Left ventricle myocardium inferior (tissue), 1 donor: ENCODE data around the gene TRIM31. TPM values are rescaled to one million over a fixed set of nuclear protein-coding genes. Genes with fewer than 3 reads are reported as not detected.
"Not testable (repeated sequence)": the region's sequence is repeated elsewhere in the genome, so short reads cannot be mapped to it uniquely, and the experiment has no call there.

Source experiments
- DNase-seq: peaks from one replicate; pipeline ENCODE4 v3.0.0-alpha.2; 2020
- H3K27ac ChIP-seq: fragments of 200-600 bp; replicated peaks from 2 replicates; pipeline ENCODE4 v1.8.0; 2021
- H3K27me3 ChIP-seq: fragments of 200-600 bp; 2 replicates; pipeline ENCODE4 v1.8.0; 2021; ENCODE audit warnings: low read depth
- H3K36me3 ChIP-seq: fragments of 200-600 bp; 2 replicates; pipeline ENCODE4 v1.8.0; 2021
- H3K4me1 ChIP-seq: fragments of 200-600 bp; 2 replicates; pipeline ENCODE4 v1.8.0; 2021
- H3K4me3 ChIP-seq: fragments of 200-600 bp; 2 replicates; pipeline ENCODE4 v1.8.0; 2021; ENCODE audit warnings: mild to moderate bottlenecking, moderate library complexity
- H3K9me3 ChIP-seq: fragments of 200-600 bp; replicated peaks from 2 replicates; pipeline ENCODE4 v1.8.0; 2021
- CTCF ChIP-seq: fragments of 200-600 bp; IDR thresholded peaks from 2 replicates; pipeline ENCODE4 v1.8.0; 2021; ENCODE audit warnings: antibody characterized with exemption, mild to moderate bottlenecking, borderline replicate concordance
- intact Hi-C: fragments of 100-400 bp; cut with micrococcal nuclease; formaldehyde crosslinking; loops from one replicate; pipeline ENCODE4 v1.11.0; 2022
- total RNA-seq: library from RNA; stranded (reverse); fragmentation: NEBNext Ultra II Directional; extraction: Animal tissue kit (Norgen Biotek cat#: 25700); gene quantifications from one replicate; pipeline ENCODE4 v1.2.1, GENCODE V29; 2021
- donor health status: DM: no; HTN: yes; CAD: no; lungs with severe emphysema.

Gene TRIM31
- total RNA-seq, 1 donor from 2014 or later, result not detected

GRCh38 chr6:30145818-30146217, 32.9 kb upstream of the TRIM31 start:
- H3K9me3 ChIP-seq, result no peaks in the 10 kb centered on the region
- no peak for TF ChIP-seq CTCF
- H3K4me3 ChIP-seq, result no peak overlapping the region
- DNase-seq, result no peak
- H3K27ac ChIP-seq, result no peak overlapping the region
- peaks cover 85% of the 10 kb centered on the region for H3K27me3 ChIP-seq
- H3K4me1 ChIP-seq, result no peaks in the 10 kb centered on the region
- H3K36me3 ChIP-seq, result no peaks in the 10 kb centered on the region
- intact Hi-C loops, result no loop called here

- Histone ChIP-seq H3K27me3 (peaks cover 87% of the 10 kb centered on the region), H3K27ac (no peak overlapping the region), H3K4me3 (no peak overlapping the region), H3K9me3 (no peaks in the 10 kb centered on the region), H3K4me1 (no peaks in the 10 kb centered on the region), H3K36me3 (no peaks in the 10 kb centered on the region)
- intact Hi-C loops, result no loop called here
- TF ChIP-seq CTCF, result no peak
- no peak for DNase-seq
These were observed 31.9 kb upstream of the TRIM31 start for GRCh38 chr6:30144811-30145210.

GRCh38 chr6:30143780-30144179, 30.9 kb upstream of the TRIM31 start:
- H3K27ac ChIP-seq, result no peak overlapping the region
- peaks cover 90% of the 10 kb centered on the region for H3K27me3 ChIP-seq
- H3K4me1 ChIP-seq, result no peaks in the 10 kb centered on the region
- H3K36me3 ChIP-seq, result no peaks in the 10 kb centered on the region
- no peak for DNase-seq
- no peak for TF ChIP-seq CTCF
- intact Hi-C loops, result no loop called here
- H3K4me3 ChIP-seq, result no peak overlapping the region
- no peaks in the 10 kb centered on the region for H3K9me3 ChIP-seq

GRCh38 chr6:30142665-30143064, 29.8 kb upstream of the TRIM31 start:
- Histone ChIP-seq H3K4me1 (no peaks in the 10 kb centered on the region), H3K9me3 (no peaks in the 10 kb centered on the region), H3K36me3 (no peaks in the 10 kb centered on the region), H3K27me3 (peaks cover 91% of the 10 kb centered on the region), H3K4me3 (no peak overlapping the region), H3K27ac (no peak overlapping the region)
- DNase-seq, result no peak
- TF ChIP-seq CTCF, result no peak
- intact Hi-C loops, result no loop called here

- H3K27ac ChIP-seq, DNase-seq, H3K36me3 ChIP-seq, H3K4me3 ChIP-seq, intact Hi-C loops, H3K9me3 ChIP-seq, H3K4me1 ChIP-seq: not testable (repeated sequence)
- peaks cover 91% of the 10 kb centered on the region for H3K27me3 ChIP-seq
These were observed 27.4 kb upstream of the TRIM31 start for GRCh38 chr6:30140240-30140639.

GRCh38 chr6:30136570-30137286, 23.8 kb upstream of the TRIM31 start:
- Histone ChIP-seq H3K4me3 (no peak overlapping the region), H3K27ac (no peak overlapping the region), H3K9me3 (no peaks in the 10 kb centered on the region), H3K4me1 (no peaks in the 10 kb centered on the region), H3K27me3 (peaks cover 97% of the 10 kb centered on the region), H3K36me3 (no peaks in the 10 kb centered on the region)
- TF ChIP-seq CTCF, result no peak
- intact Hi-C loops, result no loop called here
- DNase-seq, result no peak
